ENCODE results near the gene LMNB1. TPM values are rescaled to one million over a fixed set of nuclear protein-coding genes. Genes with fewer than 3 reads are reported as not detected.

Gene LMNB1
- total RNA-seq, 1 experiment from 2014 or later = 119 TPM

DNA sequence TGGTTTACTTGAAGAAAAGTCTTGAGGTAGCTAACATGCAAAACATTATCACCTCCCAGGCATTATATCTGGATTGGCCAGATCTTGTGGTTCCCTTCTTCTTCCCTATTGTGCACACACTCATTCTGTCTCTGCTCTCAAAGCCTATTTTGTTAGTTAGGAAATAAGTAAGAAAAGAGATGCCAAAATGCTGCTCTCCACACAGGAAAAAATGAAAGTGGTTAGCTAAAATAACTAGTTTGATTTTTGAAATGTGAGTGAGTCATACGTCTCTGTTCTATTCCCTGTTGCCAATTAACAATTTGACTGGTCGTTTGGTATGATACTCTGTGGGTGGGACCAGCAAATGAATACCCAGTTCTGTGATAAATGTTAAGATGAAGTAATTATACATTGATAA lies 28.1 kb downstream of the LMNB1 start:
- Histone ChIP-seq H3K9me3 (ENCODE audit: low read length) (no peaks in the 10 kb centered on the region), H3K27me3 (ENCODE audit: low read length) (no peaks in the 10 kb centered on the region), H4K20me1 (ENCODE audit: low read length) (peaks cover 35% of the 10 kb centered on the region), H3K4me3 (ENCODE audit: low read length) (no peak overlapping the region), H2AFZ (ENCODE audit: low read length) (no peak overlapping the region), H3K36me3 (ENCODE audit: low read depth, low read length) (peaks cover 34% of the 10 kb centered on the region), H3K4me1 (ENCODE audit: insufficient read depth, low read length) (peaks cover 9% of the 10 kb centered on the region; the same call in 1 of the 2 replicates), H3K4me2 (ENCODE audit: low read length) (no peak overlapping the region), H3K79me2 (ENCODE audit: low read length) (peaks cover 64% of the 10 kb centered on the region), H3K9ac (ENCODE audit: low read length) (no peak overlapping the region), H3K9me2 (replicated peaks; ENCODE audit: low read length) (no peaks in the 10 kb centered on the region), H3F3A (ENCODE audit: low read length, unreplicated experiment) (no peaks in the 10 kb centered on the region), H3K27ac (ENCODE audit: low read length) (no peak overlapping the region)
- POLR2A ChIA-PET (ENCODE audit: unreplicated experiment) = no interaction called here
- intact Hi-C loops (cut with micrococcal nuclease) = no loop called here
- no peak for DNase-seq
- no peak for ATAC-seq
- no peak for TF ChIP-seq EZH2 (IDR thresholded peaks at IDR 0.05; ENCODE audit: low read length, unreplicated experiment)
- TF ChIP-seq, protein P1, sequence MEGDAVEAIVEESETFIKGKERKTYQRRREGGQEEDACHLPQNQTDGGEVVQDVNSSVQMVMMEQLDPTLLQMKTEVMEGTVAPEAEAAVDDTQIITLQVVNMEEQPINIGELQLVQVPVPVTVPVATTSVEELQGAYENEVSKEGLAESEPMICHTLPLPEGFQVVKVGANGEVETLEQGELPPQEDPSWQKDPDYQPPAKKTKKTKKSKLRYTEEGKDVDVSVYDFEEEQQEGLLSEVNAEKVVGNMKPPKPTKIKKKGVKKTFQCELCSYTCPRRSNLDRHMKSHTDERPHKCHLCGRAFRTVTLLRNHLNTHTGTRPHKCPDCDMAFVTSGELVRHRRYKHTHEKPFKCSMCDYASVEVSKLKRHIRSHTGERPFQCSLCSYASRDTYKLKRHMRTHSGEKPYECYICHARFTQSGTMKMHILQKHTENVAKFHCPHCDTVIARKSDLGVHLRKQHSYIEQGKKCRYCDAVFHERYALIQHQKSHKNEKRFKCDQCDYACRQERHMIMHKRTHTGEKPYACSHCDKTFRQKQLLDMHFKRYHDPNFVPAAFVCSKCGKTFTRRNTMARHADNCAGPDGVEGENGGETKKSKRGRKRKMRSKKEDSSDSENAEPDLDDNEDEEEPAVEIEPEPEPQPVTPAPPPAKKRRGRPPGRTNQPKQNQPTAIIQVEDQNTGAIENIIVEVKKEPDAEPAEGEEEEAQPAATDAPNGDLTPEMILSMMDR (conservative IDR thresholded peaks at IDR 0.05; ENCODE audit: low read depth, low read length) = no peak
- no peak for TF ChIP-seq EZH2phosphoT487 (IDR thresholded peaks at IDR 0.05; ENCODE audit: borderline replicate concordance, low read length)
- BruUV-seq (replicated peaks) = no TSS peak
- CTCF ChIA-PET = no interaction called here

DNA sequence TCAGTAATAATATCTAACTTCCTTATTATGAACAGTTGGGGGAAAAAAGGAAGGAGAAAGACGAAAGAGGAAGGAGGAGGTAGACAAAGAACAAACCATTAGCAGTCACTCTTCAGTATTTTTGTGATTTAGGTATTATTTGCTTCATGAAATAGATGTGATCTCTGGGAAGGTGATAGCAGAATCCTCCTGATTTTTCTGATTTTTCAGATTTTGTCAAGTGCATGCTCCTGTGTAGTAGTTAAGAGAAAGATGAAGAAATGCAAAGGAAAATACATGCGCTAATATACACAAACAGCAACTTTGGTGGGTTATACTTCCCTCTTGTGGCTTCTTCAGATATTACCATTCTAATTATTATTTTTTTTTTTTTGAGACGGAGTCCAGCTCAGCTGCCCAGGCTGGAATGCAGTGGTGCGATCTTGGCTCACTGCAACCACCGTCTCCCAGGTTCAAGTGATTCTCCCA lies 31.6 kb downstream of the LMNB1 start:
- Histone ChIP-seq H3F3A (ENCODE audit: low read length, unreplicated experiment) (peaks cover 4% of the 10 kb centered on the region), H3K36me3 (ENCODE audit: low read depth, low read length) (peaks cover 65% of the 10 kb centered on the region), H2AFZ (ENCODE audit: low read length) (no peak overlapping the region), H3K9me3 (ENCODE audit: low read length) (no peaks in the 10 kb centered on the region), H3K27me3 (ENCODE audit: low read length) (no peaks in the 10 kb centered on the region), H3K79me2 (ENCODE audit: low read length) (peaks cover 41% of the 10 kb centered on the region), H3K27ac (ENCODE audit: low read length) (no peak overlapping the region), H4K20me1 (ENCODE audit: low read length) (peaks cover 12% of the 10 kb centered on the region), H3K9me2 (replicated peaks; ENCODE audit: low read length) (no peaks in the 10 kb centered on the region), H3K4me2 (ENCODE audit: low read length) (no peak overlapping the region), H3K4me3 (ENCODE audit: low read length) (no peak overlapping the region), H3K4me1 (ENCODE audit: insufficient read depth, low read length) (no peaks in the 10 kb centered on the region), H3K9ac (ENCODE audit: low read length) (no peak overlapping the region)
- POLR2A ChIA-PET (ENCODE audit: unreplicated experiment) = interaction anchor here (0.6 kb wide), 1 partner anchor 27 kb away, joined by 3 read pairs; no protein-coding TSS in a partner anchor
- intact Hi-C loops (cut with micrococcal nuclease) = no loop called here
- TF ChIP-seq EZH2phosphoT487 (IDR thresholded peaks at IDR 0.05; ENCODE audit: borderline replicate concordance, low read length) (no peak), EZH2 (IDR thresholded peaks at IDR 0.05; ENCODE audit: low read length, unreplicated experiment) (no peak)
- TF ChIP-seq, protein P1 (conservative IDR thresholded peaks at IDR 0.05; ENCODE audit: low read depth, low read length) = peak; percentile 55
- DNase-seq = peak; percentile 57
- no TSS peak for BruUV-seq (replicated peaks)
- ATAC-seq = peak; percentile 54; the same call in 1 of the 2 replicates
- CTCF ChIA-PET = interaction anchor here (0.6 kb wide), 3 partner anchors 33 to 142 kb away, joined by 3 to 4 read pairs (median 3); no protein-coding TSS in a partner anchor

GRCh38 chr5:126809916-126810315 lies 33.0 kb downstream of the LMNB1 start:
- Histone ChIP-seq H3K4me3 (ENCODE audit: low read length) (no peak overlapping the region), H3K9me3 (ENCODE audit: low read length) (no peaks in the 10 kb centered on the region), H3K36me3 (ENCODE audit: low read depth, low read length) (peaks cover 66% of the 10 kb centered on the region), H3K9ac (ENCODE audit: low read length) (no peak overlapping the region), H3K27me3 (ENCODE audit: low read length) (no peaks in the 10 kb centered on the region), H3K4me2 (ENCODE audit: low read length) (no peak overlapping the region), H3F3A (ENCODE audit: low read length, unreplicated experiment) (peaks cover 4% of the 10 kb centered on the region), H4K20me1 (ENCODE audit: low read length) (peaks cover 2% of the 10 kb centered on the region; the same call in 1 of the 2 replicates), H2AFZ (ENCODE audit: low read length) (no peak overlapping the region), H3K79me2 (ENCODE audit: low read length) (peaks cover 27% of the 10 kb centered on the region), H3K4me1 (ENCODE audit: insufficient read depth, low read length) (peaks cover 7% of the 10 kb centered on the region), H3K27ac (ENCODE audit: low read length) (no peak overlapping the region), H3K9me2 (replicated peaks; ENCODE audit: low read length) (no peaks in the 10 kb centered on the region)
- ATAC-seq (no peak), DNase-seq (no peak)
- TF ChIP-seq EZH2 (IDR thresholded peaks at IDR 0.05; ENCODE audit: low read length, unreplicated experiment) = no peak
- TF ChIP-seq, protein P1 (conservative IDR thresholded peaks at IDR 0.05; ENCODE audit: low read depth, low read length) = no peak
- no peak for TF ChIP-seq EZH2phosphoT487 (IDR thresholded peaks at IDR 0.05; ENCODE audit: borderline replicate concordance, low read length)
- intact Hi-C loops (cut with micrococcal nuclease) = no loop called here
- no TSS peak for BruUV-seq (replicated peaks)
- CTCF ChIA-PET = no interaction called here
- POLR2A ChIA-PET (ENCODE audit: unreplicated experiment) = interaction anchor here (0.6 kb wide), 1 partner anchor 158 kb away, joined by 6 read pairs; no protein-coding TSS in a partner anchor
